Immature natural killer cell (primary cell): ENCODE results near the gene ZNF442. TPM values are rescaled to one million over a fixed set of nuclear protein-coding genes. Genes with fewer than 3 reads are reported as not detected.
"Not testable (repeated sequence)": the region's sequence is repeated elsewhere in the genome, so short reads cannot be mapped to it uniquely, and the experiment has no call there.

Source experiments
- DNase-seq, 3 donors: peaks; one replicate each; pipeline ENCODE4 v3.0.0; 2022; ENCODE audit warnings: mixed read lengths in 1 of 3
- H3K27ac Mint-ChIP-seq, 6 donors: one replicate each; pipeline ENCODE4 v1.8.0; 2020; ENCODE audit warnings: mixed read lengths in 6 of 6, mild to moderate bottlenecking in 5 of 6, inconsistent platforms in 4 of 6, moderate library complexity in 3 of 6
- H3K27me3 Mint-ChIP-seq, 3 donors: one replicate each; pipeline ENCODE4 v1.8.0; 2020 to 2021; ENCODE audit warnings: low read depth in 3 of 3, mild to moderate bottlenecking in 3 of 3, mixed read lengths in 3 of 3, moderate library complexity in 3 of 3, inconsistent platforms in 1 of 3
- H3K36me3 Mint-ChIP-seq, 3 donors: one replicate each; pipeline ENCODE4 v1.8.0; 2020; ENCODE audit warnings: mixed read lengths in 3 of 3, inconsistent platforms in 2 of 3, mild to moderate bottlenecking in 2 of 3
- H3K4me1 Mint-ChIP-seq, 2 donors: one replicate each; pipeline ENCODE4 v1.8.0; 2020; ENCODE audit warnings: inconsistent platforms in 2 of 2, mild to moderate bottlenecking in 2 of 2, mixed read lengths in 2 of 2, moderate library complexity in 1 of 2
- H3K4me3 Mint-ChIP-seq, 5 donors: one replicate each; pipeline ENCODE4 v1.8.0; 2020; ENCODE audit warnings: mild to moderate bottlenecking in 5 of 5, mixed read lengths in 5 of 5, inconsistent platforms in 3 of 5, moderate library complexity in 3 of 5
- H3K9me3 Mint-ChIP-seq, 6 donors: one replicate each; pipeline ENCODE4 v1.8.0; 2020; ENCODE audit warnings: mild to moderate bottlenecking in 6 of 6, mixed read lengths in 6 of 6, inconsistent platforms in 4 of 6, moderate library complexity in 3 of 6
- polyA plus RNA-seq, 3 donors: library from polyadenylated mRNA; unstranded; fragments of 300-500 nt; fragmentation: Illumina TruSeq; gene quantifications; one replicate each; pipeline ENCODE4 v1.2.3, GENCODE V29; 2021

Gene ZNF442
- polyA plus RNA-seq = 1 to 10 TPM in 2 of 3 donors, under 1 TPM in 1; 0.46 to 2.4 (median 1.4) TPM

GRCh38 chr19:12365236-12366162 lies at the start of gene ZNF442:
ZNF442 (minus strand) TSS chr19:12365683; CDS start chr19:12363631, 2,052 bp downstream.
- peak; percentile 72 to 81 (median 80) for DNase-seq
- no peaks in the 10 kb centered on the region for H3K36me3 Mint-ChIP-seq
- H3K27ac Mint-ChIP-seq = peak within 1 kb of the TSS; percentile 68 to 91 (median 77)
- peaks cover 0 to 12% (median 0%) of the 10 kb centered on the region in 6 donors for H3K9me3 Mint-ChIP-seq
- peaks cover 0 to 6% (median 3%) of the 10 kb centered on the region in 3 donors for H3K27me3 Mint-ChIP-seq
- H3K4me1 Mint-ChIP-seq = peaks cover 28 to 33% of the 10 kb centered on the region in 2 donors
- H3K4me3 Mint-ChIP-seq = peak within 1 kb of the TSS; percentile 93 to 99 (median 97)

- Mint-ChIP-seq H3K27ac (no peak overlapping the region), H3K4me3 (no peak overlapping the region), H3K27me3 (peaks cover 0 to 4% (median 3%) of the 10 kb centered on the region in 3 donors)
These were observed 46.4 kb upstream of the ZNF442 start for GRCh38 chr19:12411893-12412292.

GRCh38 chr19:12400633-12401502 lies 35.4 kb upstream of the ZNF442 start, which contains the start of gene ZNF799:
ZNF799 (minus strand) TSS chr19:12401271; CDS start chr19:12401070, 201 bp downstream.
- peaks cover 10 to 14% (median 11%) of the 10 kb centered on the region in 3 donors for H3K27me3 Mint-ChIP-seq
- peak; percentile 78 to 81 (median 80) for DNase-seq
- peak within 1 kb of the TSS; percentile 95 to 97 (median 97) for H3K4me3 Mint-ChIP-seq
- H3K9me3 Mint-ChIP-seq = no peaks in the 10 kb centered on the region
- H3K4me1 Mint-ChIP-seq = peaks cover 23 to 36% of the 10 kb centered on the region in 2 donors
- H3K27ac Mint-ChIP-seq = peak within 1 kb of the TSS; percentile 77 to 92 (median 88)
- peaks cover 0 to 9% (median 0%) of the 10 kb centered on the region in 3 donors for H3K36me3 Mint-ChIP-seq

More at GRCh38 chr19:12411893-12412292, 46.4 kb upstream of the ZNF442 start:
- H3K4me1 Mint-ChIP-seq = no peaks in the 10 kb centered on the region
- no peak for DNase-seq
- peaks cover 0 to 4% (median 1%) of the 10 kb centered on the region in 6 donors for H3K9me3 Mint-ChIP-seq
- H3K36me3 Mint-ChIP-seq = peaks cover 3 to 7% (median 4%) of the 10 kb centered on the region in 3 donors

- Mint-ChIP-seq H3K27me3 (peaks cover 11 to 14% (median 11%) of the 10 kb centered on the region in 3 donors), H3K4me1 (peaks cover 23 to 41% of the 10 kb centered on the region in 2 donors)
These were observed 34.6 kb upstream of the ZNF442 start for GRCh38 chr19:12399901-12400632.

GRCh38 chr19:12391148-12391547 lies 25.7 kb upstream of the ZNF442 start:
- peaks cover 0 to 10% of the 10 kb centered on the region in 2 donors for H3K4me1 Mint-ChIP-seq
- H3K36me3 Mint-ChIP-seq = peaks cover 44 to 71% (median 61%) of the 10 kb centered on the region in 3 donors
- H3K27me3 Mint-ChIP-seq, H3K4me3 Mint-ChIP-seq, DNase-seq, H3K27ac Mint-ChIP-seq: not testable (repeated sequence)
- H3K9me3 Mint-ChIP-seq = peaks cover 0 to 38% (median 11%) of the 10 kb centered on the region in 6 donors

More at GRCh38 chr19:12399901-12400632, 34.6 kb upstream of the ZNF442 start:
- H3K27ac Mint-ChIP-seq = peak overlapping the region; percentile 34 to 80 (median 52)
- not testable (repeated sequence) for H3K9me3 Mint-ChIP-seq, H3K36me3 Mint-ChIP-seq
- peak overlapping the region; percentile 88 to 96 (median 89) for H3K4me3 Mint-ChIP-seq
- DNase-seq = peak; percentile 13 to 15 (median 15)

GRCh38 chr19:12386365-12386764 lies 20.9 kb upstream of the ZNF442 start:
- peaks cover 0 to 41% (median 9%) of the 10 kb centered on the region in 6 donors for H3K9me3 Mint-ChIP-seq
- H3K36me3 Mint-ChIP-seq = peaks cover 36 to 58% (median 53%) of the 10 kb centered on the region in 3 donors
- not testable (repeated sequence) for DNase-seq, H3K27me3 Mint-ChIP-seq, H3K4me3 Mint-ChIP-seq, H3K27ac Mint-ChIP-seq, H3K4me1 Mint-ChIP-seq

- Mint-ChIP-seq H3K27ac (no peak overlapping the region), H3K9me3 (peaks cover 16 to 69% (median 46%) of the 10 kb centered on the region in 6 donors), H3K27me3 (peaks cover 0 to 6% (median 0%) of the 10 kb centered on the region in 3 donors), H3K4me1 (no peaks in the 10 kb centered on the region), H3K36me3 (peaks cover 48 to 57% (median 55%) of the 10 kb centered on the region in 3 donors), H3K4me3 (no peak overlapping the region)
- DNase-seq = no peak
These were observed 14.9 kb upstream of the ZNF442 start for GRCh38 chr19:12380444-12380737.

- no peak overlapping the region for H3K4me3 Mint-ChIP-seq
- peaks cover 47 to 57% (median 55%) of the 10 kb centered on the region in 3 donors for H3K36me3 Mint-ChIP-seq
- peaks cover 0 to 6% (median 0%) of the 10 kb centered on the region in 3 donors for H3K27me3 Mint-ChIP-seq
- H3K27ac Mint-ChIP-seq = no peak overlapping the region
- H3K9me3 Mint-ChIP-seq = peaks cover 16 to 64% (median 48%) of the 10 kb centered on the region in 6 donors
- no peaks in the 10 kb centered on the region for H3K4me1 Mint-ChIP-seq
- DNase-seq = no peak
These were observed 14.4 kb upstream of the ZNF442 start for GRCh38 chr19:12379732-12380443.

- DNase-seq = no peak
- Mint-ChIP-seq H3K9me3 (peaks cover 8 to 38% (median 25%) of the 10 kb centered on the region in 6 donors), H3K27me3 (peaks cover 0 to 4% (median 3%) of the 10 kb centered on the region in 3 donors), H3K36me3 (peaks cover 15 to 24% (median 17%) of the 10 kb centered on the region in 3 donors), H3K27ac (no peak overlapping the region), H3K4me1 (no peaks in the 10 kb centered on the region), H3K4me3 (no peak overlapping the region)
These were observed 8.5 kb upstream of the ZNF442 start for GRCh38 chr19:12374026-12374425.

GRCh38 chr19:12364391-12365235 lies 870 bp downstream of the ZNF442 start:
- H3K36me3 Mint-ChIP-seq = no peaks in the 10 kb centered on the region
- H3K4me1 Mint-ChIP-seq = peaks cover 28 to 33% of the 10 kb centered on the region in 2 donors
- H3K27me3 Mint-ChIP-seq = peaks cover 0 to 6% (median 3%) of the 10 kb centered on the region in 3 donors
- H3K27ac Mint-ChIP-seq = peak overlapping the region in 5 of 6 donors; percentile 51 to 88 (median 64)
- peak in 1 of 3 donors; percentile 1 for DNase-seq
- peaks cover 0 to 12% (median 0%) of the 10 kb centered on the region in 6 donors for H3K9me3 Mint-ChIP-seq
- H3K4me3 Mint-ChIP-seq = peak overlapping the region; percentile 88 to 98 (median 96)

- not testable (repeated sequence) for H3K27ac Mint-ChIP-seq, H3K4me3 Mint-ChIP-seq, H3K36me3 Mint-ChIP-seq, DNase-seq, H3K9me3 Mint-ChIP-seq, H3K27me3 Mint-ChIP-seq
- H3K4me1 Mint-ChIP-seq = peaks cover 28 to 33% of the 10 kb centered on the region in 2 donors
These were observed 3.2 kb downstream of the ZNF442 start for GRCh38 chr19:12362236-12362635.
